RWPE1 (cell line): Measurements from ENCODE around the gene ITPKB.

Experiments
- CTCF ChIA-PET: fragments of 350-600 bp; sonication (Branson Sonifier 250); formaldehyde crosslinking; extraction: SDS; loops from one replicate; lab custom pipeline; 2021; lab: Yijun Ruan, JAX
- POLR2A ChIA-PET: fragments of 400-600 bp; formaldehyde crosslinking; extraction: SDS; loops from one replicate; lab custom pipeline; 2020; ENCODE audit warnings: antibody characterized with exemption; ENCODE audit not compliant: low non-redundant PET; lab: Yijun Ruan, JAX
- DNase-seq: peaks from one replicate; pipeline ENCODE4 v3.0.0; 2012; ENCODE audit warnings: low spot score
- H3K27ac ChIP-seq: fragments of 450-650 bp; 2 replicates; pipeline ENCODE4 v1.5.1; 2017
- TF ChIP-seq, protein P1 (sequence below): fragments of 450-650 bp; conservative IDR thresholded peaks from 2 replicates; pipeline ENCODE4 v1.5.1; 2017; ENCODE audit warnings: low read depth, mild to moderate bottlenecking

Gene ITPKB

DNA sequence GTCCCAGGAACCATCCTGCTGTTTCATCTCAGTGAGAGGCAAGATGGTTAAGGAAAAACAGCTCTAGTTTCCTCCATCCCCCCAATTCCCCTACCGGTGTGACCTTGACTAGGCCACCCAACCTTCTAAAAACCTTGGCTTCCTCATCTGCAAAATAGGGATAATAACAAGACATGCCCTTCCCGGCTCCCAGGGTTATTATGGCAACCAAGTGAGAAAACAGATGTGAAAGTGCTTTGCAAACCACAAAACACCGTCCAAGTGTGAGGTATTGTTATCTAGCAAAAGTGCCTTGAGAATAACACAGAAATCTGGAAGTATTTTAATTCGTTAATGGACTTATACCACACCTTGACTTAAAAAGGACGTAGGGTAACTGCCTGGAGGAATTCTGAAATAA, 62.7 kb downstream of the ITPKB start:
- TF ChIP-seq, protein P1, sequence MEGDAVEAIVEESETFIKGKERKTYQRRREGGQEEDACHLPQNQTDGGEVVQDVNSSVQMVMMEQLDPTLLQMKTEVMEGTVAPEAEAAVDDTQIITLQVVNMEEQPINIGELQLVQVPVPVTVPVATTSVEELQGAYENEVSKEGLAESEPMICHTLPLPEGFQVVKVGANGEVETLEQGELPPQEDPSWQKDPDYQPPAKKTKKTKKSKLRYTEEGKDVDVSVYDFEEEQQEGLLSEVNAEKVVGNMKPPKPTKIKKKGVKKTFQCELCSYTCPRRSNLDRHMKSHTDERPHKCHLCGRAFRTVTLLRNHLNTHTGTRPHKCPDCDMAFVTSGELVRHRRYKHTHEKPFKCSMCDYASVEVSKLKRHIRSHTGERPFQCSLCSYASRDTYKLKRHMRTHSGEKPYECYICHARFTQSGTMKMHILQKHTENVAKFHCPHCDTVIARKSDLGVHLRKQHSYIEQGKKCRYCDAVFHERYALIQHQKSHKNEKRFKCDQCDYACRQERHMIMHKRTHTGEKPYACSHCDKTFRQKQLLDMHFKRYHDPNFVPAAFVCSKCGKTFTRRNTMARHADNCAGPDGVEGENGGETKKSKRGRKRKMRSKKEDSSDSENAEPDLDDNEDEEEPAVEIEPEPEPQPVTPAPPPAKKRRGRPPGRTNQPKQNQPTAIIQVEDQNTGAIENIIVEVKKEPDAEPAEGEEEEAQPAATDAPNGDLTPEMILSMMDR: no peak
- ChIA-PET POLR2A (no interaction called here), CTCF (interaction anchor here (0.7 to 1.4 kb wide), 3 partner anchors 8 to 152 kb away, joined by 3 to 4 read pairs (median 4); no protein-coding TSS in a partner anchor)
- no peak for DNase-seq
- no peak overlapping the region for H3K27ac ChIP-seq

DNA sequence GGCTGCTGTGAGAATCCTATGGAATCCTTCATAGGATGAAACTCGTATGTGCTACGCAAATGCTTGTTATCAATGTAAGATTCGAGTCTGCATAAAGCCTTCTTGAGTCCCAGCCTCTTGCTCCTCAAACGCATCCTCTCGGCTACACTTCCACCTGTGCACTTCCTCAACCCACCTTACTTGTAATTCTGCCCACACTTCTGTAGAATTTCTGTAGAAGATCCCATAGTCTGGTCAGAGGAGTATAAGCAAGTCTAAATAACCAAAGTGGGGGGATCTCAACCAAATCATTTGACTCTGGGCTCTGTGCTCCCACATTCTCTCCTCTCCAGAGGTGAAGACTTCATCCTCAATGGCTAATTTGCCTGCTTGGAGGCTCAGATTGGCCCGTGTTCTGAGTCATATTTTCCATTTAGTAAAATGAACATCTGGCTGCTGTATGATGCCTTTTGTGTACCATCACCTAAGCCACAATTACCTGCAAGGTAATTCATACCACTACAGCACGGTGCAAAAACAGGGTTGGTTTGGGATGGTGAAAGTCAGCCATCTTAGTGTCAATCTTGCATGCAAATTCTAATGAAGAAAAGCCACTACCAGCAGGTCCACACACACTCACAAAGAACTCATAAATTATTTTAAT, 63.2 kb downstream of the ITPKB start:
- CTCF ChIA-PET: no interaction called here
- no peak for DNase-seq
- POLR2A ChIA-PET: no interaction called here
- H3K27ac ChIP-seq: no peak overlapping the region
- TF ChIP-seq, protein P1: no peak

DNA sequence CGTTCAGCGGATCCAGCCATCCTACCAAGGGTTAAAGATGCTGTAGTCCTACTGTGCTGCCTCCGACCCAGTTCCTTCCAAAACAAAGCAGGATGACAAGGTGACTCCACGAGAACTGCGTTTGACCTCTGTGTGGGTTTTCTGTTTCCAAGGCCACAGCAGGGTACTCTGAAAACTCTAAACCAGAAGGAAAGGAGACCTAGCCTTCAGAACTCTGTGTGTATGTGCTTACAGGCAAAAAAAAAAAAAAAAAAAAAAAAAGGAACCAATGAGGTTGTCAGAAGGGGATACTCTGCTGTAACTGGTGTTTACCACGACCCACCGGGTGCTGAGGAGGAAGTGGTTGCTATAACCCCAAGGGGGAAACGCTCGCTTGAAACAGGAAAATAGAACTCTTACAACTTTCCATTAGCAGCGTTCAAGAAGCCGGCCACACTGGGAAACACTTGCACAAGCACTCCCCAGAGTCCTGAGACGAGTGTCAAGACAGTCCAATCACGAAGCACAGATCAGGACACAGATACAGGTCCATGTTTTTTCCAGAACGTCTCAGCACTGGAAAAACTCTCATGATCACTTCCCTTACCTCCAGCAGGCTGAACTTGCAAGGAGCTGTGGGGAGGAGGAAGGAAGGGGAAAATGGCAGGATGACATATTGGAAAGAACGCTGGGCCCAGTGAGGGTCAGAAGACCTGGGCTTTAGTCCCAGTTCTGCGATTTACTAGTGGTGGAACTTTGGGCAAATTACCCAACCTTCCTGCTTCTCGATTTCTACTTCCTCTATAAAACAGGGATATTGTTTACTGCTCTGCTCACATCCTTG, 64.0 kb downstream of the ITPKB start:
- no peak overlapping the region for H3K27ac ChIP-seq
- CTCF ChIA-PET: no interaction called here
- POLR2A ChIA-PET: no interaction called here
- DNase-seq: no peak
- TF ChIP-seq, protein P1: no peak

DNA sequence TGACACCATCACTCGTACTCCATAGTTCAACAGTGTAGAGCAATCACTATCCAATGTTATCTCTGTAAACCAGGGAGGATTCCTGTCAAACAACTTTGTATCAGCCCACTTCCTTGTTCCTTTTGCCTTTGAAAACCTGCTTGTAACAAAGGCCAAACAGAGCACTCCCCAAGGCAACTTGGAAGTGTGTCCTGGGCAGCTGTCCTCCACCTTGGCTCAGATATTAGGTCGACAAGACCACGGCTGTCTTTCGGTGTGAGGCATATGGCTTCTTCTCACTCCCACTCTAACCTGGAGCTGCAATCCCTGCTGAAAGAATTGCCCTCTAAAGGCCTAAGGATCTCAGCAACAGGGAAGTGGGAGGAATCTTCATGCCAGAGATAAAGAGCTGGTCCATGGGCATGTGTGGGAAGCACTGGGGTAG, 66.7 kb downstream of the ITPKB start:
- DNase-seq: no peak
- TF ChIP-seq, protein P1: no peak
- CTCF ChIA-PET: interaction anchor here (0.6 to 0.8 kb wide), 5 partner anchors 31 to 70 kb away, joined by 3 to 5 read pairs (median 3); no protein-coding TSS in a partner anchor
- no peak overlapping the region for H3K27ac ChIP-seq
- POLR2A ChIA-PET: no interaction called here

DNA sequence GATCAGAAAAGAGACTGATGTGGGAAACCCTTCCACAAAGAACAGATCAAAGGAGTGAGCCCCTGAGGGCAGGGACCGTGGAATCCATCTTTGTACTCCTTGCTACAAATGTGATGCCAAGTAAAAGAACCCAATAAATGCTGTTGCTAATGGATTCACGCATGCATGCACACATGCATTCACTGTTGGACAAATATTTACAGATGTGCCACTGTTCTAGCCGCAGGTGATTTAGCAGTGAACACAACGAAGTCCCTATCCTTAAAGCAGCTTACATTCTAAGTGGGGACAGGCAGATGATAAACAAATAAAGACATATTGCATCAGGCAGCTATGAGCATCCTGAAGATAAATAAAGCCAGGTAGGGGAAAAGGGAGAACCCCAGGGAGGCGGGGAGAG, 67.8 kb downstream of the ITPKB start:
- no peak for DNase-seq
- TF ChIP-seq, protein P1: no peak
- POLR2A ChIA-PET: no interaction called here
- CTCF ChIA-PET: no interaction called here
- no peak overlapping the region for H3K27ac ChIP-seq

DNA sequence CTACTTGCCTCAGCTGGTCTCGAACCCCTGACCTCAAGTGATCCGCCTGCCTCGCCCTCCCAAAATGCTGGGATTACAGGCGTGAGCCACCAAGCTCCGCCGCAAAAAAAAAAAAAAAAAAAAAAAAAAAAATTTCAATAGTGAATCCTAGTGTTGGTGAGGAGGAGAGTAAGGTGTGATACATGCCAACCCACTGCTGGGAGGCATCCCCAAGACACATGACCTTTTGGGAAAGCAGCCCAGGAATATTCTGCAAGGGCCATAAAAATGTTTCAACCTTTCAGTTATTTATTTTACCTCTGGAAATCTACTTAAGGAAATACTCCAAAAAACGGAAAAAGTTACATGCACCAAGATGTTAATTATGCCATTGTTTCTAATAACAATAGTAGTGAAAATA, 69.0 kb downstream of the ITPKB start:
- CTCF ChIA-PET: no interaction called here
- no peak for DNase-seq
- no peak overlapping the region for H3K27ac ChIP-seq
- POLR2A ChIA-PET: no interaction called here
- TF ChIP-seq, protein P1: no peak
